A549 (cell line): ENCODE measurements around the gene ARL3.

Source experiments
- CEBPB ChIP-seq, 2 experiments: fragments of >200 bp in 1 of 2; sonication (Bioruptor Twin) in 1 of 2; formaldehyde crosslinking in 1 of 2; IDR thresholded peaks; 2 replicates each; pipeline ENCODE4 v1.6.1; 2012 to 2016
- CHD4 ChIP-seq: fragments of 200-600 bp; sonication (generic); IDR thresholded peaks from 2 replicates; pipeline ENCODE4 v1.6.1; 2016; ENCODE audit warnings: antibody characterized with exemption, mild to moderate bottlenecking, borderline replicate concordance
- CTCF ChIP-seq: fragments of >200 bp; sonication (Bioruptor Twin); formaldehyde crosslinking; IDR thresholded peaks from 3 replicates; pipeline ENCODE4 v1.5.1; 2016
- E2F6 ChIP-seq: IDR thresholded peaks from 2 replicates; pipeline ENCODE4 v1.6.1; 2012; ENCODE audit warnings: low read depth, borderline replicate concordance
- HOXA7 ChIP-seq: fragments of 250-450 bp; sonication (Bioruptor Pico); IDR thresholded peaks from 2 replicates; pipeline ENCODE4 v1.5.0; 2020; ENCODE audit warnings: mild to moderate bottlenecking, moderate library complexity
- KDM1A ChIP-seq: fragments of 200-600 bp; sonication (generic); IDR thresholded peaks from 2 replicates; pipeline ENCODE4 v1.6.1; 2016; ENCODE audit warnings: low read depth, mild to moderate bottlenecking
- MAX ChIP-seq: IDR thresholded peaks from 2 replicates; pipeline ENCODE4 v1.6.1; 2012
- POLR2A ChIP-seq: IDR thresholded peaks from 2 replicates; pipeline ENCODE4 v1.6.1; 2012; ENCODE audit warnings: mild to moderate bottlenecking, low read length
- REST ChIP-seq: fragments of 200-600 bp; sonication (generic); IDR thresholded peaks from 2 replicates; pipeline ENCODE4 v1.6.1; 2016; ENCODE audit warnings: antibody characterized with exemption, mild to moderate bottlenecking, moderate library complexity
- SMC3 ChIP-seq: fragments of >200 bp; sonication (Bioruptor Twin); formaldehyde crosslinking; IDR thresholded peaks from 3 replicates; pipeline ENCODE4 v1.6.1; 2018; ENCODE audit warnings: inconsistent platforms
- USF2 ChIP-seq: fragments of 450-650 bp; IDR thresholded peaks from 2 replicates; pipeline ENCODE4 v1.6.1; 2014; ENCODE audit warnings: antibody characterized with exemption

GRCh38 chr10:102675666-102676533 is 38.3 kb downstream of the ARL3 start:
- TF ChIP-seq USF2 (no peak), REST (no peak), CTCF (no peak), POLR2A (no peak), CEBPB (IDR thresholded peaks at IDR 0.05) (no peak), MAX (no peak), E2F6 (no peak), HOXA7 (no peak), SMC3 (no peak), KDM1A (no peak), CHD4 (no peak)
